HFF-Myc (cell line): ENCODE data around the gene SCPEP1.
"Not testable (repeated sequence)": the region's sequence is repeated elsewhere in the genome, so short reads cannot be mapped to it uniquely, and the experiment has no call there.

Experiments used
- DNase-seq: peaks from one replicate; pipeline ENCODE4 v3.0.0-alpha.2; 2011; ENCODE audit warnings: low read depth; ENCODE audit errors: extremely low read depth
- H3K4me3 ChIP-seq: replicated peaks from 2 replicates; pipeline ENCODE4 v1.5.1; 2011; ENCODE audit warnings: low read depth, mild to moderate bottlenecking, control low read depth, low read length
- TF ChIP-seq, protein P1 (sequence below): IDR thresholded peaks from 2 replicates; pipeline ENCODE4 v1.5.1; 2012; ENCODE audit warnings: mild to moderate bottlenecking, low read depth, low read length, control low read depth; ENCODE audit errors: missing control alignments

SCPEP1 gene

DNA sequence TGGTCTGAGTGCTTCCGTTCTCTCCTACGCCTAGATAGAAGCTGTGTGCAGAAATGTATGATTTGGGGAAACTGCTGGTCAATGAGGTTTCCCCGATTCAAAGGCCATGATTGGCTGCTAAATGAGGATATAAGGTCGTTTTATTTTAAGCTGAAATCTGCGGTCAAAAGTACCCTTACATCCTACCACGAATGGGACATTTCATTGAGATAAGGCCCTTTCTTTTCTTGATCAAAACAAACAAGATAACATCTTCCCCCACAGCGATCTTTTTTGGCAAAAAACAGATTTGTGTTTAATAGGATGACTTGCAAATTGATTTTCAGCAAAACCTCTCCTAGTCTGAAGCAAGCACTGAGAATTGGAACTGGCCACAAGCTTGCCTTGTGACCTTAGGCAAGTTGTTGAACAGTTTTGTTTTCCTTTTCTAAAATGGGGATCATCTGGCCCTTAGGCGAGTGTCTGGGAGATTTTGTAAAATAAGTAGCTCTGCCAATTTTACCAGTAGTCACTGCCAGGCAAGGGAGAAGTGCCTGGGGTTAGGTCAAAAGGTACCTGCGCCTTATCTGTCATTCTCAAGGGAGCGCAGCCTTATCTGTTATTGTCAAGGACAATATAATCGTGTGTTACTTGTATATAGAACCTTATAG lies 635 bp downstream of the SCPEP1 start:
- TF ChIP-seq, protein P1, sequence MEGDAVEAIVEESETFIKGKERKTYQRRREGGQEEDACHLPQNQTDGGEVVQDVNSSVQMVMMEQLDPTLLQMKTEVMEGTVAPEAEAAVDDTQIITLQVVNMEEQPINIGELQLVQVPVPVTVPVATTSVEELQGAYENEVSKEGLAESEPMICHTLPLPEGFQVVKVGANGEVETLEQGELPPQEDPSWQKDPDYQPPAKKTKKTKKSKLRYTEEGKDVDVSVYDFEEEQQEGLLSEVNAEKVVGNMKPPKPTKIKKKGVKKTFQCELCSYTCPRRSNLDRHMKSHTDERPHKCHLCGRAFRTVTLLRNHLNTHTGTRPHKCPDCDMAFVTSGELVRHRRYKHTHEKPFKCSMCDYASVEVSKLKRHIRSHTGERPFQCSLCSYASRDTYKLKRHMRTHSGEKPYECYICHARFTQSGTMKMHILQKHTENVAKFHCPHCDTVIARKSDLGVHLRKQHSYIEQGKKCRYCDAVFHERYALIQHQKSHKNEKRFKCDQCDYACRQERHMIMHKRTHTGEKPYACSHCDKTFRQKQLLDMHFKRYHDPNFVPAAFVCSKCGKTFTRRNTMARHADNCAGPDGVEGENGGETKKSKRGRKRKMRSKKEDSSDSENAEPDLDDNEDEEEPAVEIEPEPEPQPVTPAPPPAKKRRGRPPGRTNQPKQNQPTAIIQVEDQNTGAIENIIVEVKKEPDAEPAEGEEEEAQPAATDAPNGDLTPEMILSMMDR: no peak
- H3K4me3 ChIP-seq: peak overlapping the region; percentile 61
- no peak for DNase-seq

DNA sequence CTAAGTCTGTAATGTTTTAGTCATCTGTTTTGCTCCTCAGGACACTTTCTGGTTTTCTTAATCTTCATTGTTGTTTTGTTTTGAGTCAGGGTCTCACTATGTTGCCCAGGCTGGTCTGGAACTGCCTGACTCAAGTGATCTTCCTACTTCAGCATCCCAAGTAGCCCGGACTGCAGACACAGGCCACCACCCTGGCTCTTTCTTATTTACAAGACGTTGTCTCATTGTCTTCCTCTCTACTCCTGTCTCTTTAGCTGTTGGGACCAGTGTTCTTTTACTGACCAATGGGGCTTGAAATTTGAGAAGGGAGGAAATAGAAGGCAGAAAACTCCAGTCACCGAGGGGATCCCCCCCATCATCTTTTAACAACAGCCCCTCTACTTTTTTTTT lies 1.2 kb downstream of the SCPEP1 start:
- H3K4me3 ChIP-seq: peak overlapping the region; percentile 61; the same call in 1 of the 2 replicates
- no peak for DNase-seq
- TF ChIP-seq, protein P1: no peak

DNA sequence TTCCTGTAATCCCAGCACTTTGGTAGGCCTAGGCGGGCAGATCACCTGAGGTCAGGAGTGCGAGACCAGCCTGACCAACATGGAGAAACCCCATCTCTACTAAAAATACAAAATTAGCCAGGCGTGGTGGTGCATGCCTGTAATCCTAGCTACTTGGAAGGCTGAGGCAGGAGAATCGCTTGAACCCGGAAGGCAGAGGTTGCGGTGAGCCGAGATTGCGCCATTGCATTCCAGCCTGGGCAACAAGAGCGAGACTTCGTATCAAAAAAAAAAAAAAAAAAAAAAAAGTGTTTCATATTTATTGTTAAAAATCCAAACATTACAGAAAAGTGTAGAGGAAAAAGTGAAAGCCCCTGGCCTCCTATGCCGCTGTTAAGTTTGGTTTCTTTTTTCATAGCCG lies 2.6 kb downstream of the SCPEP1 start:
- H3K4me3 ChIP-seq, DNase-seq: not testable (repeated sequence)

DNA sequence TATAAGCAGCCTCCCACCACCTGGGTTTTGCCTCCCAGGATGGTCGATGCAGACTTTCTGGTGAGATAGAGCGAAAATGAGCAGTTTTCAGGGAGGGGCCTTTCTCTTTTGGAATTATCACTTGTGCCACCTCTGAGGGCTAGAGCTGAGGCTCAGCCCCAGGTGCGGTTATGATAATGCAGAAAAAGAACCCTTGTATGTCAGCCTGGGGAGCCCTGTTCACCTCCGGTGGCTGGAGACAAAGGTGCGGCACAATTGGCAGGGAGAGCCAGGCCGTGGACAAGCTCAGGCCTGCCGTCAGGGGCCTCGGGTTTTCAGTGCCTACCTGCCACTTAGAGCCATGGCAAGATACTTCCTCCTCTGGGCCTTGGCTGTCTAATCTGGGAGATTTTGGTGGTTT lies 4.4 kb downstream of the SCPEP1 start:
- H3K4me3 ChIP-seq: no peak overlapping the region
- DNase-seq: no peak
- TF ChIP-seq, protein P1: no peak

DNA sequence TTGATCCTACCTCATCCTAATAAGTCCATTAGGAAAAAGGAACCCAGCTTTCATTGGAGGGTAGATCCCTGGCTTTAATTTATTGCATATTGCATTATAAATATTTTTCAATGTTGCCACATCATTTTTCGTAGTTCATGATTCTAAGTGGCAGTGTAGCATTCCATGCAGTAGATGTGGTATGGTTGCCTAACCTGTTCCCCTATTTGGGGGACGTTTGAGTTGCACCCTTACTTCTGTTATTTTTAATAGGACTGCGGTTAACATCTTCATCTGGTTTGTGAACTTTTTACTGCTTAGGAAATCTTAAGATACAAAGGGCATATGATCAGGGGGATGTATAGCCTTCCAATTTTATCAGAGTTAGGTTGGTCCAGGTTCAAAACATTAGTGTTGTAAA lies 5.4 kb downstream of the SCPEP1 start:
- TF ChIP-seq, protein P1: no peak
- DNase-seq: no peak
- H3K4me3 ChIP-seq: no peak overlapping the region

DNA sequence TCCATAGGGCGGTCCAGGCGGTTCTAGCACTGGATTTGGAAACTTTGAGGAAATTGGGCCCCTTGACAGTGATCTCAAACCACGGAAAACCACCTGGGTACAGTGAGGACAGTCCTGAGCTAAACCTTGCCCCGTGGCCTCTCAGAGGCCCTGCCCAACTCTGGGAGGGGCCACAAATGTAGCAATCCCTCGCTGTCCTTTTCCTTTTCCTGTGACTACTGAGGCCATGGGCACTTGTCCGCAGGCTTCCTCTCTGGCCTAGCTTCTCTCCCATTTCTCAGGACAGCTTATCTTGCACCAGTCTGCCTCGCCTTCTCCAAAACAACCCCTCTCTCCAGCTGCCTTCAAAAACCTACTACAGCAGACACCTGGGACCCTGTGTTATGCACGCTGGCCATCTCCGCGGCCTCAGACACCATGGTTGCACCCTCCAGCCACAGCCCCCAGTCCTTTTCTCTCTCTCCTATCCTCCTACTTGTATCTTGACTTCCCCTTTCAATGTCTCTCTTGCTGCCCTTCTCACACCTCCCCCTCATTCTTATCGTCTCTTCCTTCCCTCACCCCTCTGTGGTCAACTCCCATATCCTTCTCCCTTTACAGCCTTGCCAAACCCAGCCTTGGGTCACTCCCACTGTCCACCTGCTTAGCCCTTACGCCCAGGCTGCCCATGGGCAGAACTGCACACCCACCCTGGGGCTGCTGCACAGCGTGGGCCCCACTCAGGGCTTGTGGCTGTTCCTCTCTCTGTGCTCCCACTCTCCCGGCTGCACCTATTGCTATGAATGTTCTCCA lies 7.6 kb downstream of the SCPEP1 start:
- H3K4me3 ChIP-seq: no peak overlapping the region
- TF ChIP-seq, protein P1: no peak
- DNase-seq: no peak

DNA sequence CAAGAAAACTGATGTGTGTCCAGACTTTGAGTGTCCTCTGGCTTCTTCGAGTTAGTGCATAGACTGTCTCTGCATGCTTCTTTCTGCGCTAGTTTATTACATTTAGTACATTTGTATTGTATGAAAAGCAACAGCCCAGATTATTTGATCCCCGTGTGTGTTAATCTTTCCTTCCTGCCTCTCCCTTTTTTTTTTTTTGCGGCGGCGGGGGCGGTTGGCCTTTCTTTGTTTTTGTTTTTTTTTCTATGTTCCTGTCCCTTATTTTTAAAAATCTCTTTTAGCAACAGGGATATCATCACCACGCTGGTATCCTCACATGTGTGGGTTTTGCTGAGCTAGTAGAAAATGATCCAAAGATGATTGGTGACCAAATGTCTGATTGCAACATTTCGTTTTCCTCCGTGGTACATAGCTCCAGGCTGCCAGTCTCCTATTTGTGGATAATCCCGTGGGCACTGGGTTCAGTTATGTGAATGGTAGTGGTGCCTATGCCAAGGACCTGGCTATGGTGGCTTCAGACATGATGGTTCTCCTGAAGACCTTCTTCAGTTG lies 9.4 kb downstream of the SCPEP1 start:
- TF ChIP-seq, protein P1: no peak
- H3K4me3 ChIP-seq: no peak overlapping the region
- DNase-seq: no peak
